M059J (cell line): ENCODE results near the gene TMED3. TPM values are rescaled to one million over a fixed set of nuclear protein-coding genes. Genes with fewer than 3 reads are reported as not detected.

Experiments
- total RNA-seq: library from RNA; depleted of rRNA; stranded (reverse); fragments of >200 nt; shearing (Covaris generic); gene quantifications from 2 replicates; pipeline ENCODE4 v1.2.3, GENCODE V29; 2014; rRNA removed

TMED3 gene
- total RNA-seq, 1 experiment from 2014 or later = 184 TPM

Other genes with a start within 250 kb of the TMED3 start
- gene RASGRF1, start 220.3 kb upstream of the TMED3 start, total RNA-seq = 0.32 and 0.94 TPM in 2 replicates
- gene ANKRD34C, start 28.4 kb upstream of the TMED3 start, total RNA-seq = not detected in 2 replicates
- gene MINAR1, start 121.2 kb downstream of the TMED3 start, total RNA-seq = 0.84 and 2.5 TPM in 2 replicates